ENCODE results near the gene ADAMTSL5.

DNA sequence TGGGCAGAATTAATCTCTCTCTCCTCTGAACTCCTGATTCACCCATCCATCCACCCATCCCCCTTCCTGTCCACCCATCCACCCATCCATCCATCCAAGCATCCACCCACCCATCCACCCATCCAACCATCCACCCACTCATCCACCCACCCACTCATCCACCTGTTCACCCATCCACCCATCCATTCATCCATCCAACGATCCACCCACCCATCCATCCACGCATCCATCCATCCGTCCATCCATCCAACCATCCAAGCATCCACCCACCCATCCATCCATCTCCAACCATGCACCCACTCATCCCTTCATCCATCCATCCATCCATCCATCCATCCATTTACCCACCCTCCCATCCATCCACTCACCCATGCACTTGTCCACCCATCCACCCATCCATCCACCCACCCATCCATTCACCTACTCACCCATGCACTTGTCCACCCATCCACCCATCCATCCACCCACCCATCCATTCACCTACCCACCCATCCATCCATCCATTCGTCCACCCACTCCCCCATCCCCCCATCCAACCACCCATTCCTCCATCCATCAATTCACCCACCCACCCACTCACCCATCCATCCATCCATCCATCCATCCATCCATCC is 36.6 kb upstream of the ADAMTSL5 start:
- no peak for TF ChIP-seq POLR2AphosphoS5 (IDR thresholded peaks at IDR 0.05; ENCODE audit: low read depth, low read length)
- TF ChIP-seq TAF1 (IDR thresholded peaks at IDR 0.05; ENCODE audit: low read depth, low read length) = no peak
- TF ChIP-seq POLR2A (IDR thresholded peaks at IDR 0.05; ENCODE audit: low read depth, low read length) = no peak
- no peak for TF ChIP-seq POU2F2 (IDR thresholded peaks at IDR 0.05; ENCODE audit: low read depth, low read length)
- no peak for TF ChIP-seq SPI1 (IDR thresholded peaks at IDR 0.05; ENCODE audit: low read depth, low read length)
